SK-N-SH treated with all-trans-retinoic acid at 6 μM for 48 hours (cell line): ENCODE data around the gene LRP8.

Experiments used
- ATAC-seq: fragments of 200-7000 bp; cut with Tn5 transposase; 3 replicates; pipeline ENCODE4 v1.9.1; 2020; ENCODE audit warnings: mild to moderate bottlenecking, moderate library complexity
- ARNTL ChIP-seq: fragments of 450-650 bp; formaldehyde crosslinking; IDR thresholded peaks from 2 replicates; pipeline ENCODE4 v1.5.0; 2020; ENCODE audit warnings: low read depth, mild to moderate bottlenecking, moderate library complexity, borderline replicate concordance
- BACH2 ChIP-seq: fragments of 250-450 bp; sonication (Bioruptor Pico); IDR thresholded peaks from 2 replicates; pipeline ENCODE4 v1.9.0; 2021; ENCODE audit warnings: mild to moderate bottlenecking, borderline replicate concordance
- CSDC2 ChIP-seq: fragments of 250-450 bp; sonication (Bioruptor Pico); IDR thresholded peaks from 2 replicates; pipeline ENCODE4 v1.5.0; 2020; ENCODE audit warnings: mild to moderate bottlenecking, moderate library complexity
- ESRRG ChIP-seq: fragments of 250-450 bp; sonication (Bioruptor Pico); IDR thresholded peaks from 2 replicates; pipeline ENCODE4 v1.6.1; 2021; ENCODE audit warnings: mild to moderate bottlenecking
- ISL1 ChIP-seq: fragments of 250-450 bp; sonication (Bioruptor Pico); IDR thresholded peaks from 2 replicates; pipeline ENCODE4 v2.1.2; 2022; ENCODE audit warnings: mild to moderate bottlenecking, moderate library complexity
- OSR1 ChIP-seq: fragments of 250-450 bp; sonication (Bioruptor Pico); IDR thresholded peaks from 2 replicates; pipeline ENCODE4 v1.8.0; 2022; ENCODE audit warnings: moderate library complexity, mild to moderate bottlenecking, inconsistent platforms
- PPARA ChIP-seq: fragments of 250-450 bp; sonication (Bioruptor Pico); IDR thresholded peaks from 2 replicates; pipeline ENCODE4 v1.5.0; 2020; ENCODE audit warnings: mild to moderate bottlenecking, borderline replicate concordance
- RARB ChIP-seq: fragments of 250-450 bp; sonication (Bioruptor Pico); IDR thresholded peaks from 2 replicates; pipeline ENCODE4 v1.8.0; 2021; ENCODE audit warnings: mild to moderate bottlenecking, moderate library complexity
- SNAI2 ChIP-seq: fragments of 250-450 bp; sonication (Bioruptor Pico); IDR thresholded peaks from 2 replicates; pipeline ENCODE4 v1.5.0; 2020; ENCODE audit warnings: mild to moderate bottlenecking, moderate library complexity
- TOX ChIP-seq: fragments of 250-450 bp; sonication (Bioruptor Pico); IDR thresholded peaks from 2 replicates; pipeline ENCODE4 v1.8.0; 2021; ENCODE audit warnings: mild to moderate bottlenecking, moderate library complexity, borderline replicate concordance
- ZC3H10 ChIP-seq: fragments of 250-450 bp; sonication (Bioruptor Pico); IDR thresholded peaks from 2 replicates; pipeline ENCODE4 v1.5.1; 2021; ENCODE audit warnings: mild to moderate bottlenecking, moderate library complexity
- ZFP3 ChIP-seq: fragments of 250-450 bp; sonication (Bioruptor Pico); IDR thresholded peaks from 2 replicates; pipeline ENCODE4 v1.5.0; 2020; ENCODE audit warnings: mild to moderate bottlenecking, moderate library complexity
- ZFP30 ChIP-seq: fragments of 450-650 bp; formaldehyde crosslinking; IDR thresholded peaks from 2 replicates; pipeline ENCODE4 v1.5.0; 2022; ENCODE audit warnings: mild to moderate bottlenecking, moderate library complexity
- ZNF565 ChIP-seq: fragments of 450-650 bp; formaldehyde crosslinking; conservative IDR thresholded peaks from 2 replicates; pipeline ENCODE4 v1.5.0; 2020; ENCODE audit warnings: low read depth, mild to moderate bottlenecking, moderate library complexity
- ZNF70 ChIP-seq: fragments of 450-650 bp; formaldehyde crosslinking; IDR thresholded peaks from 2 replicates; pipeline ENCODE4 v1.5.0; 2020; ENCODE audit warnings: mild to moderate bottlenecking, moderate library complexity
- ZNF8 ChIP-seq: fragments of 450-650 bp; formaldehyde crosslinking; IDR thresholded peaks from 2 replicates; pipeline ENCODE4 v1.5.0; 2020; ENCODE audit warnings: mild to moderate bottlenecking, moderate library complexity
- TF ChIP-seq, protein P1 (sequence below): fragments of 250-450 bp; sonication (Bioruptor Pico); IDR thresholded peaks from 2 replicates; pipeline ENCODE4 v1.5.1; 2021; ENCODE audit warnings: mild to moderate bottlenecking, moderate library complexity
- TF ChIP-seq, protein P2 (sequence below): fragments of 250-450 bp; sonication (Bioruptor Pico); IDR thresholded peaks from 2 replicates; pipeline ENCODE4 v1.8.0; 2020; ENCODE audit warnings: mild to moderate bottlenecking, moderate library complexity, borderline replicate concordance
- TF ChIP-seq, protein P3 (sequence below): fragments of 250-450 bp; sonication (Bioruptor Pico); IDR thresholded peaks from 2 replicates; pipeline ENCODE4 v1.8.0; 2021; ENCODE audit warnings: low read depth, mild to moderate bottlenecking, moderate library complexity, borderline replicate concordance
- TF ChIP-seq, protein P4 (sequence below): fragments of 250-450 bp; sonication (Bioruptor Pico); IDR thresholded peaks from 2 replicates; pipeline ENCODE4 v1.5.1; 2020; ENCODE audit warnings: low read depth, mild to moderate bottlenecking, moderate library complexity

The LRP8 gene

DNA sequence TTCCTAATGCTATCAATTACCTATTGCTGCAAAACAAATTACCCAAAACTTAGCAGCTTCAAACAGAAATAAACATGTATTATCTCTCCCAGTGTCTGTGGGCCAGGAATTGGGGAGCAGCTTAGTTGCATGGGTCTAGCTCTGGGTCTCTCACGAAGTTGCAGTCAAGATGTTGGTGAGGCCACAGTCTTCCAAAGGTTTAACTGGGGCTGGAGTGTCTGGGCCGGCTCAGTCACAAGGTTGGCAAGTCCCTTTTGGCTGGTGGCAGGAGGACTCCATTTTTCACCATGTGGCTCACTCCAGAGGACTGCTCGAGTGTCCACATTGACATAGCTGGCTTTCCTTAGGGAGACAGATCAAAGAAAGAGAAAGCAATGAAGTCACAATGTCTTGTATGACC is 5.0 kb upstream of the LRP8 start:
- ATAC-seq = no peak
- TF ChIP-seq, protein P1, sequence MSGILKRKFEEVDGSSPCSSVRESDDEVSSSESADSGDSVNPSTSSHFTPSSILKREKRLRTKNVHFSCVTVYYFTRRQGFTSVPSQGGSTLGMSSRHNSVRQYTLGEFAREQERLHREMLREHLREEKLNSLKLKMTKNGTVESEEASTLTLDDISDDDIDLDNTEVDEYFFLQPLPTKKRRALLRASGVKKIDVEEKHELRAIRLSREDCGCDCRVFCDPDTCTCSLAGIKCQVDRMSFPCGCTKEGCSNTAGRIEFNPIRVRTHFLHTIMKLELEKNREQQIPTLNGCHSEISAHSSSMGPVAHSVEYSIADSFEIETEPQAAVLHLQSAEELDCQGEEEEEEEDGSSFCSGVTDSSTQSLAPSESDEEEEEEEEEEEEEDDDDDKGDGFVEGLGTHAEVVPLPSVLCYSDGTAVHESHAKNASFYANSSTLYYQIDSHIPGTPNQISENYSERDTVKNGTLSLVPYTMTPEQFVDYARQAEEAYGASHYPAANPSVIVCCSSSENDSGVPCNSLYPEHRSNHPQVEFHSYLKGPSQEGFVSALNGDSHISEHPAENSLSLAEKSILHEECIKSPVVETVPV = no peak
- TF ChIP-seq ESRRG (no peak), ARNTL (CRISPR knock-in tag) (no peak), ISL1 (no peak), CSDC2 (CRISPR knock-in tag) (no peak), ZFP30 (no peak)
- TF ChIP-seq, all 23 proteins: peak for 0

DNA sequence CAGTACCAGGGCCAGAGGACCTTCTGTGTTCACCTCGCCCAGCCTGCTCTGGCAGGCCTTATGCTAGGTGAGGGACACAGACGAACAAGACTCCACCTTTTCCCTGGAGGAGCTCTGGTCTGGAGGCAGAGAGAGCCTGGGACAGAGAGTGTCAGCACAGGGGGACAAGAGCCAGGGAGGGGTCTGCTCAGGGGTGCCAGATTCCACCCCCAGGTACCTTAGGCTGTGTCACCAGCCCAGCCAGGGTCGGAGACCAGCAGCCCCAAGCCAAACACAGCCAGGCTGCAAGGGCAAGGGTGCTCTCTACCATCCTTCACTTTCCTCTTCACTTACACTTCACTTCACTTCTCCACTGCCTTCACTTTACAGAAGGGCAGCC is 4.3 kb upstream of the LRP8 start:
- TF ChIP-seq ARNTL (CRISPR knock-in tag) = no peak
- no peak for TF ChIP-seq OSR1 (CRISPR knock-in tag)
- TF ChIP-seq, protein P2, sequence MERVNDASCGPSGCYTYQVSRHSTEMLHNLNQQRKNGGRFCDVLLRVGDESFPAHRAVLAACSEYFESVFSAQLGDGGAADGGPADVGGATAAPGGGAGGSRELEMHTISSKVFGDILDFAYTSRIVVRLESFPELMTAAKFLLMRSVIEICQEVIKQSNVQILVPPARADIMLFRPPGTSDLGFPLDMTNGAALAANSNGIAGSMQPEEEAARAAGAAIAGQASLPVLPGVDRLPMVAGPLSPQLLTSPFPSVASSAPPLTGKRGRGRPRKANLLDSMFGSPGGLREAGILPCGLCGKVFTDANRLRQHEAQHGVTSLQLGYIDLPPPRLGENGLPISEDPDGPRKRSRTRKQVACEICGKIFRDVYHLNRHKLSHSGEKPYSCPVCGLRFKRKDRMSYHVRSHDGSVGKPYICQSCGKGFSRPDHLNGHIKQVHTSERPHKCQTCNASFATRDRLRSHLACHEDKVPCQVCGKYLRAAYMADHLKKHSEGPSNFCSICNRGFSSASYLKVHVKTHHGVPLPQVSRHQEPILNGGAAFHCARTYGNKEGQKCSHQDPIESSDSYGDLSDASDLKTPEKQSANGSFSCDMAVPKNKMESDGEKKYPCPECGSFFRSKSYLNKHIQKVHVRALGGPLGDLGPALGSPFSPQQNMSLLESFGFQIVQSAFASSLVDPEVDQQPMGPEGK = no peak
- TF ChIP-seq ZNF70 (CRISPR knock-in tag) = no peak
- no peak for TF ChIP-seq CSDC2 (CRISPR knock-in tag)
- ATAC-seq = no peak

DNA sequence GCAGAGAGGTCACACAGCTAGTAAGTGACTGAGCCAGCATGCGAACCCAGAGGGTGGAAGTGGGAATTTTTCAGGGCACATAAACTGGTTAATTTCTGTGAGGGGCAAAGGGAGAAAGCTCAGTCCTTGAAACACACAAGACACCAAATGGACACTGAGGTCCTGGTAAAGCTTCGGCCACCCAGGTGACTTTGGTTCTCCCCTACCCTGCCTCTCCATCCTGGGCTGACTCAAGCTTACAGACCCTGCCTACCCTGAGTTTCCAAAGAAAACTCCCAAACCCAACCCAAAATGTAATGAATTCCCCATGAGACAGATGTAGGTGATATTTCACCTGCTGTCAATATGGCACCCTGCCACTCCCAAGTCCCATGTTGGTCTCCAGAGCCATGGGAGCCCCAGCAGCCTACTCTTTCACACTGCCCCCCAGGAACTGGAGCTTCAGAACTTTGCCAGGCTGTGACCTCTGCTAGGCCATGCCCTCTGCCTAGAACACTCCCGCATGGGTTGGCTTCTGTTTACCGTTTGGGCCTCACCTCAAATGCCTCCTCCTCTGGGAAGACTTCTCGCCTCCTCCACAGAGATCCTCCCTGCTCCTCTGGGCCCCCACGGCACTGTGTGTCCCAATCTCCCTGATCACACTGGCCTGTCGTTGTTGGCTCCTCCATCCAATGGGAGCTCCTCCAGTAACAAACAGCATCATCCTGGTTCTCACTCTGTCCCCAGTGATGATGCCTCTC is 3.7 kb upstream of the LRP8 start:
- TF ChIP-seq ZNF8 (CRISPR knock-in tag) = no peak
- no peak for TF ChIP-seq ZNF70 (CRISPR knock-in tag)
- TF ChIP-seq CSDC2 (CRISPR knock-in tag) = no peak
- TF ChIP-seq ZFP3 (CRISPR knock-in tag) = no peak
- TF ChIP-seq, protein P1 = no peak
- no peak for TF ChIP-seq ARNTL (CRISPR knock-in tag)
- no peak for TF ChIP-seq TOX (CRISPR knock-in tag)
- TF ChIP-seq RARB = no peak
- TF ChIP-seq ZC3H10 = no peak
- no peak for TF ChIP-seq SNAI2 (CRISPR knock-in tag)
- TF ChIP-seq, protein P3, sequence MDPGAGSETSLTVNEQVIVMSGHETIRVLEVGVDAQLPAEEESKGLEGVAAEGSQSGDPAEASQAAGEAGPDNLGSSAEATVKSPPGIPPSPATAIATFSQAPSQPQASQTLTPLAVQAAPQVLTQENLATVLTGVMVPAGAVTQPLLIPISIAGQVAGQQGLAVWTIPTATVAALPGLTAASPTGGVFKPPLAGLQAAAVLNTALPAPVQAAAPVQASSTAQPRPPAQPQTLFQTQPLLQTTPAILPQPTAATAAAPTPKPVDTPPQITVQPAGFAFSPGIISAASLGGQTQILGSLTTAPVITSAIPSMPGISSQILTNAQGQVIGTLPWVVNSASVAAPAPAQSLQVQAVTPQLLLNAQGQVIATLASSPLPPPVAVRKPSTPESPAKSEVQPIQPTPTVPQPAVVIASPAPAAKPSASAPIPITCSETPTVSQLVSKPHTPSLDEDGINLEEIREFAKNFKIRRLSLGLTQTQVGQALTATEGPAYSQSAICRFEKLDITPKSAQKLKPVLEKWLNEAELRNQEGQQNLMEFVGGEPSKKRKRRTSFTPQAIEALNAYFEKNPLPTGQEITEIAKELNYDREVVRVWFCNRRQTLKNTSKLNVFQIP (CRISPR knock-in tag) = no peak
- no peak for TF ChIP-seq ISL1
- TF ChIP-seq OSR1 (CRISPR knock-in tag) = no peak
- TF ChIP-seq BACH2 (CRISPR knock-in tag) = no peak
- no peak for ATAC-seq

DNA sequence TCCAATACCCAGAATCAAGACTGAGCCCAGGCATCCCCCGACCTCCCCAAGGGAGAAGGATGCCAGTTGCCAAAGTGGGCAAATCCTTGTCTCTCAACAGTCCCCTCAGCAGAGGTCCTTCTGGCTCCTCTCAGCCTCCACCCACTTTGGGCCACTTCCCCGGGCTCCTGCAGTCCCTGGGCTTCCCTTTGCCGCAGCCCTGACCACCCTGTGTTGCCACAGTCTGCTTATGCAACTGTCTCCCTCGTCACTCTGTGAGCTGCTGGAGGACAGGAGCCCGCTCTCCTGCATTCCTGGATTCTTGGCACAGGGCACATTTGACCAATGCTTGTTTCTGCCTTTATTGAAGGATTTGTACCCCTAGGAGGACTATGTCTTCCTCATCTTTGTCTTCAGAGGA is 2.9 kb upstream of the LRP8 start:
- no peak for ATAC-seq
- TF ChIP-seq, protein P2 = no peak
- TF ChIP-seq, protein P3 (CRISPR knock-in tag) = no peak
- TF ChIP-seq ZFP3 (CRISPR knock-in tag) (no peak), ZNF8 (CRISPR knock-in tag) (no peak), ESRRG (no peak), ZC3H10 (no peak), CSDC2 (CRISPR knock-in tag) (no peak), TOX (CRISPR knock-in tag) (no peak), ZNF70 (CRISPR knock-in tag) (no peak), BACH2 (CRISPR knock-in tag) (no peak), PPARA (no peak), ZNF565 (no peak), ISL1 (no peak), OSR1 (CRISPR knock-in tag) (no peak), ZFP30 (no peak)
- TF ChIP-seq, protein P4, sequence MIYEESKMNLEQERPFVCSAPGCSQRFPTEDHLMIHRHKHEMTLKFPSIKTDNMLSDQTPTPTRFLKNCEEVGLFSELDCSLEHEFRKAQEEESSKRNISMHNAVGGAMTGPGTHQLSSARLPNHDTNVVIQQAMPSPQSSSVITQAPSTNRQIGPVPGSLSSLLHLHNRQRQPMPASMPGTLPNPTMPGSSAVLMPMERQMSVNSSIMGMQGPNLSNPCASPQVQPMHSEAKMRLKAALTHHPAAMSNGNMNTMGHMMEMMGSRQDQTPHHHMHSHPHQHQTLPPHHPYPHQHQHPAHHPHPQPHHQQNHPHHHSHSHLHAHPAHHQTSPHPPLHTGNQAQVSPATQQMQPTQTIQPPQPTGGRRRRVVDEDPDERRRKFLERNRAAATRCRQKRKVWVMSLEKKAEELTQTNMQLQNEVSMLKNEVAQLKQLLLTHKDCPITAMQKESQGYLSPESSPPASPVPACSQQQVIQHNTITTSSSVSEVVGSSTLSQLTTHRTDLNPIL (CRISPR knock-in tag) = no peak
- TF ChIP-seq, protein P1 = no peak
- TF ChIP-seq, all 23 proteins: peak for 0
